IMR-90 (cell line): ENCODE measurements around the gene PHF5A. TPM values are rescaled to one million over a fixed set of nuclear protein-coding genes. Genes with fewer than 3 reads are reported as not detected.

Source experiments
- ATAC-seq: fragments of 200-7000 bp; cut with Tn5 transposase; 2 replicates; pipeline ENCODE4 v1.9.1; 2020; ENCODE audit warnings: low read depth, mild to moderate bottlenecking, moderate library complexity
- BruUV-seq: library from RNA; stranded (reverse); fragments of 400-500 nt; replicated peaks from 2 replicates; lab custom pipeline; 2021; lab: Mats Ljungman, UMichigan
- CTCF ChIA-PET: fragments of 300-600 bp; formaldehyde crosslinking; extraction: SDS; loops from one replicate; lab custom pipeline; 2021; ENCODE audit warnings: antibody characterized with exemption; lab: Yijun Ruan, JAX
- POLR2A ChIA-PET: fragments of 300-600 bp; sonication (Branson Sonifier 250); formaldehyde crosslinking; loops from one replicate; lab custom pipeline; 2022; ENCODE audit warnings: antibody characterized with exemption; ENCODE audit not compliant: unreplicated experiment; lab: Charles Lee
- DNase-seq: peaks from one replicate; pipeline ENCODE4 v3.0.0; 2013
- H2AFZ ChIP-seq: replicated peaks from 2 replicates; pipeline ENCODE3; 2013; ENCODE audit warnings: low read length, mild to moderate bottlenecking; ENCODE audit not compliant: poor library complexity
- H2AK5ac ChIP-seq: 2 replicates; pipeline ENCODE4 v1.6.1; 2013; ENCODE audit warnings: low read depth, low read length, inconsistent platforms
- H2AK9ac ChIP-seq: replicated peaks from 2 replicates; pipeline ENCODE3; 2013; ENCODE audit warnings: mild to moderate bottlenecking, low read depth, low read length, moderate library complexity; ENCODE audit not compliant: poor library complexity
- H2BK120ac ChIP-seq: 2 replicates; pipeline ENCODE4 v1.6.1; 2013; ENCODE audit warnings: low read depth, low read length, inconsistent platforms
- H2BK15ac ChIP-seq: 3 replicates; pipeline ENCODE4 v1.6.1; 2013; ENCODE audit warnings: low read depth, low read length, inconsistent platforms
- H2BK20ac ChIP-seq: 2 replicates; pipeline ENCODE4 v1.6.1; 2013; ENCODE audit warnings: low read depth, mild to moderate bottlenecking, inconsistent platforms, low read length, moderate library complexity
- H2BK5ac ChIP-seq: 2 replicates; pipeline ENCODE4 v1.6.1; 2013; ENCODE audit warnings: mild to moderate bottlenecking, low read depth, low read length, inconsistent platforms; ENCODE audit not compliant: poor library complexity, severe bottlenecking
- H3K14ac ChIP-seq: replicated peaks from 2 replicates; pipeline ENCODE4 v1.6.1; 2013; ENCODE audit warnings: low read depth, low read length, inconsistent platforms
- H3K18ac ChIP-seq: 2 replicates; pipeline ENCODE4 v1.6.1; 2013; ENCODE audit warnings: low read depth, low read length, control low read depth
- H3K23ac ChIP-seq: 2 replicates; pipeline ENCODE4 v1.6.1; 2013; ENCODE audit warnings: low read depth, low read length, inconsistent platforms
- H3K27ac ChIP-seq: 2 replicates; pipeline ENCODE4 v1.5.1; 2013; ENCODE audit warnings: mild to moderate bottlenecking, control low read depth, low read length; ENCODE audit not compliant: insufficient read depth
- H3K27me3 ChIP-seq: 2 replicates; pipeline ENCODE4 v1.6.1; 2013; ENCODE audit warnings: low read length; ENCODE audit not compliant: control insufficient read depth, insufficient read depth
- H3K36me3 ChIP-seq: 2 replicates; pipeline ENCODE4 v1.6.1; 2013; ENCODE audit warnings: low read length, mixed read lengths; ENCODE audit not compliant: control insufficient read depth, insufficient read depth
- H3K4ac ChIP-seq: 2 replicates; pipeline ENCODE4 v1.6.1; 2013; ENCODE audit warnings: low read depth, low read length, inconsistent platforms
- H3K4me1 ChIP-seq: 2 replicates; pipeline ENCODE4 v1.6.1; 2013; ENCODE audit warnings: low read length, mixed read lengths; ENCODE audit not compliant: control insufficient read depth, insufficient read depth
- H3K4me2 ChIP-seq: 2 replicates; pipeline ENCODE4 v1.6.1; 2013; ENCODE audit warnings: low read depth, mild to moderate bottlenecking, control low read depth, low read length, moderate library complexity
- H3K4me3 ChIP-seq: 2 replicates; pipeline ENCODE4 v1.5.1; 2013; ENCODE audit warnings: low read depth, mild to moderate bottlenecking, control low read depth, low read length, moderate library complexity; ENCODE audit not compliant: insufficient read depth
- H3K56ac ChIP-seq: 2 replicates; pipeline ENCODE4 v1.6.1; 2013; ENCODE audit warnings: low read length, inconsistent platforms; ENCODE audit not compliant: insufficient read depth; ENCODE audit errors: extremely low read depth
- H3K79me1 ChIP-seq, 2 experiments: 2 replicates each; pipeline ENCODE4 v1.6.1; 2013; ENCODE audit warnings: low read length in 2 of 2, inconsistent platforms in 1 of 2, low read depth in 1 of 2
- H3K9ac ChIP-seq: 2 replicates; pipeline ENCODE4 v1.6.1; 2013; ENCODE audit warnings: low read depth, low read length, control low read depth
- H3K9me1 ChIP-seq: 2 replicates; pipeline ENCODE4 v1.6.1; 2013; ENCODE audit warnings: low read length, inconsistent platforms; ENCODE audit not compliant: insufficient read depth
- H3K9me3 ChIP-seq: 2 replicates; pipeline ENCODE4 v1.6.1; 2013; ENCODE audit warnings: low read length; ENCODE audit not compliant: control insufficient read depth, insufficient read depth
- H4K20me1 ChIP-seq: 2 replicates; pipeline ENCODE4 v1.6.1; 2013; ENCODE audit warnings: low read length, inconsistent platforms; ENCODE audit not compliant: insufficient read depth
- H4K5ac ChIP-seq: 2 replicates; pipeline ENCODE4 v1.6.1; 2013; ENCODE audit warnings: mild to moderate bottlenecking, low read depth, low read length, control low read depth
- H4K8ac ChIP-seq, 2 experiments: 2 replicates each; pipeline ENCODE4 v1.6.1; 2013; ENCODE audit warnings: low read depth in 2 of 2, low read length in 2 of 2, control low read depth in 1 of 2, inconsistent platforms in 1 of 2
- H4K91ac ChIP-seq: 2 replicates; pipeline ENCODE4 v1.6.1; 2013; ENCODE audit warnings: low read depth, low read length, inconsistent platforms; ENCODE audit not compliant: insufficient read depth
- BHLHE40 ChIP-seq: fragments of 150-350 bp; IDR thresholded peaks from 2 replicates; pipeline ENCODE4 v1.6.1; 2016; ENCODE audit warnings: mild to moderate bottlenecking, low read depth, low read length
- CEBPB ChIP-seq: IDR thresholded peaks from 2 replicates; pipeline ENCODE4 v1.6.1; 2012; ENCODE audit warnings: low read depth, low read length, improper control_type of control experiment
- CHD1 ChIP-seq: IDR thresholded peaks from 2 replicates; pipeline ENCODE4 v1.6.1; 2012; ENCODE audit warnings: low read depth, low read length, improper control_type of control experiment
- FOS ChIP-seq: fragments of 150-350 bp; IDR thresholded peaks from 2 replicates; pipeline ENCODE4 v1.6.1; 2016; ENCODE audit warnings: low read depth, low read length
- MAFK ChIP-seq: IDR thresholded peaks from 2 replicates; pipeline ENCODE4 v1.6.1; 2012; ENCODE audit warnings: low read depth, low read length, improper control_type of control experiment
- MAZ ChIP-seq: IDR thresholded peaks from 2 replicates; pipeline ENCODE4 v1.6.1; 2012; ENCODE audit warnings: low read depth, mild to moderate bottlenecking, low read length, improper control_type of control experiment, moderate library complexity, borderline replicate concordance
- MXI1 ChIP-seq: IDR thresholded peaks from 2 replicates; pipeline ENCODE4 v1.6.1; 2012; ENCODE audit warnings: low read depth, mild to moderate bottlenecking, low read length, moderate library complexity, borderline replicate concordance
- NFE2L2 ChIP-seq: fragments of 150-350 bp; IDR thresholded peaks from 2 replicates; pipeline ENCODE4 v1.6.1; 2016; ENCODE audit warnings: low read depth, mild to moderate bottlenecking, low read length
- POLR2A ChIP-seq: IDR thresholded peaks from 2 replicates; pipeline ENCODE4 v1.6.1; 2012; ENCODE audit warnings: mild to moderate bottlenecking, low read depth, low read length
- RAD21 ChIP-seq: IDR thresholded peaks from 2 replicates; pipeline ENCODE4 v1.6.1; 2012; ENCODE audit warnings: low read length, improper control_type of control experiment
- RCOR1 ChIP-seq: IDR thresholded peaks from 2 replicates; pipeline ENCODE4 v1.6.1; 2012; ENCODE audit warnings: mild to moderate bottlenecking, low read length, improper control_type of control experiment; ENCODE audit not compliant: insufficient replicate concordance
- SMC3 ChIP-seq: fragments of 150-350 bp; IDR thresholded peaks from 2 replicates; pipeline ENCODE4 v1.6.1; 2016; ENCODE audit warnings: low read depth, mild to moderate bottlenecking, antibody characterized with exemption, low read length, moderate library complexity
- WGBS, 2 experiments: methylation state at CpG; one replicate each; pipeline versions ENCODE4 v1.1.5 to v1.1.7; 2013; ENCODE audit warnings: missing lambda C conversion rate in 2 of 2; ENCODE audit not compliant: insufficient read length in 1 of 2; ENCODE audit errors: extremely low coverage in 2 of 2; 5-methylcytosine and 5-hydroxymethylcytosine counted together
- dilution Hi-C: fragments of 300-500 bp; cut with HindIII; formaldehyde crosslinking; loops from one replicate; pipeline ENCODE4 v1.14.3; 2018; ENCODE audit warnings: low sequenced_read_pairs; ENCODE audit not compliant: unreplicated experiment
- in situ Hi-C: fragments of 300-500 bp; cut with MboI; formaldehyde crosslinking; loops from 3 replicates; pipeline ENCODE4 v1.14.3; 2019; ENCODE audit warnings: low sequenced_read_pairs, inconsistent platforms, mixed read lengths
- intact Hi-C: fragments of 100-400 bp; cut with micrococcal nuclease; formaldehyde crosslinking; loops from 2 replicates; pipeline ENCODE4 v1.10.0; 2022
- polyA plus RNA-seq, 3 experiments: library from polyadenylated mRNA; depleted of rRNA; stranded (reverse); fragments of >200 nt; gene quantifications; 2 replicates each; pipeline ENCODE4 v1.2.3, GENCODE V29; 2012; ENCODE audit warnings: low replicate concordance in 1 of 3
- total RNA-seq: library from RNA; depleted of rRNA; stranded (reverse); fragments of >200 nt; gene quantifications from 2 replicates; pipeline ENCODE4 v1.2.3, GENCODE V29; 2012
- TF ChIP-seq, protein P1 (sequence below): fragments of 150-350 bp; IDR thresholded peaks from 2 replicates; pipeline ENCODE4 v1.6.1; 2016; ENCODE audit warnings: low read depth, mild to moderate bottlenecking, low read length, moderate library complexity, borderline replicate concordance
- TF ChIP-seq, protein P2 (sequence below): fragments of 150-350 bp; IDR thresholded peaks from 2 replicates; pipeline ENCODE4 v1.6.1; 2017; ENCODE audit warnings: mild to moderate bottlenecking, antibody characterized with exemption, low read length, low read depth
- TF ChIP-seq, protein P3 (sequence below): conservative IDR thresholded peaks from 2 replicates; pipeline ENCODE4 v1.5.1; 2012; ENCODE audit warnings: mild to moderate bottlenecking, low read depth, low read length, improper control_type of control experiment

The PHF5A gene
- total and polyA plus RNA-seq, 2 of the 4 experiments (the other 2 are of a cell fraction): 50.9 to 54.9 TPM

DNA sequence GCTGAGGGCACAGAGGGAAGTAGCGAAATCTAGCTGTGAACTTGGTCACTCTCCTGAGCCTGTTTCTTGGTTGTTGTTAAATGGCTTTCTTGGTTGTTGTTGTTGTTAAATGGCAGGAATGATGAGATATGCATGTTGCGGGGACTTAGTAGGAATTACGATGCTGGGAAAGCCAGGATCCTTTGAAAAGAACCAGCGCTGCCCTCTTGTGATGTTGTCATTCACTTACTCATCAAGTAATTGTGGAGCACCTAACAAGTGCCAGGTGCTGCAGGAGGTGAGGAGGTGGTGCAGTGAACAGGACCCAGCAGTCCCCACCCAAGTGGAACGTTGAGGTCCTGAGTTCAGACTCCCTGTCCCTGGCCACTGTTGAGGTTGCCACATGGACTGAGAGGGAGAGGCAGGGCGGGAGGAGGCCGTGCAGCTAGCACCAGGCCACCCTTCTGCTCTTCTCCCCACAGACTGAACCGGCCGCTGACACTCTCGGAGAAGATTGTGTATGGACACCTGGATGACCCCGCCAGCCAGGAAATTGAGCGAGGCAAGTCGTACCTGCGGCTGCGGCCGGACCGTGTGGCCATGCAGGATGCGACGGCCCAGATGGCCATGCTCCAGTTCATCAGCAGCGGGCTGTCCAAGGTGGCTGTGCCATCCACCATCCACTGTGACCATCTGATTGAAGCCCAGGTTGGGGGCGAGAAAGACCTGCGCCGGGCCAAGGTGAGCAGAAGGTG is 39.0 kb upstream of the PHF5A start:
- Histone ChIP-seq H3K27ac (no peak overlapping the region), H3K9me3 (no peaks in the 10 kb centered on the region), H2BK20ac (no peak overlapping the region), H2AK9ac (no peak overlapping the region), H3K27me3 (no peaks in the 10 kb centered on the region), H3K4me1 (peaks cover 3% of the 10 kb centered on the region), H4K5ac (no peak overlapping the region), H3K4ac (no peak overlapping the region), H3K23ac (no peak overlapping the region), H2BK15ac (no peak overlapping the region), H3K9me1 (peaks cover 4% of the 10 kb centered on the region), H4K91ac (no peak overlapping the region), H4K20me1 (0 out of 2 replicates have a peak, but pooled peaks cover 7% of the 10 kb centered on the region), H2AK5ac (no peak overlapping the region), H3K18ac (no peak overlapping the region), H4K8ac (no peak overlapping the region), H2BK120ac (no peak overlapping the region), H3K4me3 (no peak overlapping the region), H3K79me1 (peaks cover 8 to 35% of the 10 kb centered on the region in 2 experiments; a peak in 3 of 4 replicates), H2AFZ (no peak overlapping the region), H3K9ac (no peak overlapping the region), H2BK5ac (no peak overlapping the region), H3K4me2 (no peak overlapping the region), H3K36me3 (peaks cover 25% of the 10 kb centered on the region), H3K56ac (no peak overlapping the region), H3K14ac (no peak overlapping the region)
- POLR2A ChIA-PET: no interaction called here
- no TSS peak for BruUV-seq
- CTCF ChIA-PET: interaction anchor here (0.9 kb wide), 1 partner anchor 10 kb away, joined by 4 read pairs; no protein-coding TSS in a partner anchor
- 97% methylated on average over 10 of the region's 23 CpGs; no CpG with 5 or more reads in 1 of the 2 experiments for WGBS, 2 experiments
- DNase-seq (no peak), ATAC-seq (no peak)
- in situ Hi-C loops (loop anchor here (25.0 kb wide), 1 partner anchor 570 kb away; no protein-coding TSS in a partner anchor), intact Hi-C loops (no loop called here), dilution Hi-C loops (no loop called here)
- TF ChIP-seq CEBPB (no peak), RAD21 (no peak), MXI1 (no peak), FOS (no peak), CHD1 (no peak), SMC3 (no peak), RCOR1 (no peak), POLR2A (no peak), MAFK (no peak), BHLHE40 (no peak), MAZ (no peak), NFE2L2 (no peak)
- TF ChIP-seq, protein P1, sequence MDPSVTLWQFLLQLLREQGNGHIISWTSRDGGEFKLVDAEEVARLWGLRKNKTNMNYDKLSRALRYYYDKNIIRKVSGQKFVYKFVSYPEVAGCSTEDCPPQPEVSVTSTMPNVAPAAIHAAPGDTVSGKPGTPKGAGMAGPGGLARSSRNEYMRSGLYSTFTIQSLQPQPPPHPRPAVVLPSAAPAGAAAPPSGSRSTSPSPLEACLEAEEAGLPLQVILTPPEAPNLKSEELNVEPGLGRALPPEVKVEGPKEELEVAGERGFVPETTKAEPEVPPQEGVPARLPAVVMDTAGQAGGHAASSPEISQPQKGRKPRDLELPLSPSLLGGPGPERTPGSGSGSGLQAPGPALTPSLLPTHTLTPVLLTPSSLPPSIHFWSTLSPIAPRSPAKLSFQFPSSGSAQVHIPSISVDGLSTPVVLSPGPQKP: no peak
- TF ChIP-seq, protein P2, sequence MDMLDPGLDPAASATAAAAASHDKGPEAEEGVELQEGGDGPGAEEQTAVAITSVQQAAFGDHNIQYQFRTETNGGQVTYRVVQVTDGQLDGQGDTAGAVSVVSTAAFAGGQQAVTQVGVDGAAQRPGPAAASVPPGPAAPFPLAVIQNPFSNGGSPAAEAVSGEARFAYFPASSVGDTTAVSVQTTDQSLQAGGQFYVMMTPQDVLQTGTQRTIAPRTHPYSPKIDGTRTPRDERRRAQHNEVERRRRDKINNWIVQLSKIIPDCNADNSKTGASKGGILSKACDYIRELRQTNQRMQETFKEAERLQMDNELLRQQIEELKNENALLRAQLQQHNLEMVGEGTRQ: no peak
- TF ChIP-seq, protein P3, sequence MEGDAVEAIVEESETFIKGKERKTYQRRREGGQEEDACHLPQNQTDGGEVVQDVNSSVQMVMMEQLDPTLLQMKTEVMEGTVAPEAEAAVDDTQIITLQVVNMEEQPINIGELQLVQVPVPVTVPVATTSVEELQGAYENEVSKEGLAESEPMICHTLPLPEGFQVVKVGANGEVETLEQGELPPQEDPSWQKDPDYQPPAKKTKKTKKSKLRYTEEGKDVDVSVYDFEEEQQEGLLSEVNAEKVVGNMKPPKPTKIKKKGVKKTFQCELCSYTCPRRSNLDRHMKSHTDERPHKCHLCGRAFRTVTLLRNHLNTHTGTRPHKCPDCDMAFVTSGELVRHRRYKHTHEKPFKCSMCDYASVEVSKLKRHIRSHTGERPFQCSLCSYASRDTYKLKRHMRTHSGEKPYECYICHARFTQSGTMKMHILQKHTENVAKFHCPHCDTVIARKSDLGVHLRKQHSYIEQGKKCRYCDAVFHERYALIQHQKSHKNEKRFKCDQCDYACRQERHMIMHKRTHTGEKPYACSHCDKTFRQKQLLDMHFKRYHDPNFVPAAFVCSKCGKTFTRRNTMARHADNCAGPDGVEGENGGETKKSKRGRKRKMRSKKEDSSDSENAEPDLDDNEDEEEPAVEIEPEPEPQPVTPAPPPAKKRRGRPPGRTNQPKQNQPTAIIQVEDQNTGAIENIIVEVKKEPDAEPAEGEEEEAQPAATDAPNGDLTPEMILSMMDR: no peak
